K562 (cell line): Measurements from ENCODE around the gene PLEKHN1. TPM values are rescaled to one million over a fixed set of nuclear protein-coding genes. Genes with fewer than 3 reads are reported as not detected.

ENCODE experiments used
- ATAC-seq: fragments of 200-7000 bp; cut with Tn5 transposase; 3 replicates; pipeline ENCODE4 v1.9.1; 2020; ENCODE audit warnings: moderate library complexity
- BruUV-seq: library from RNA; stranded (reverse); fragments of 400-500 nt; replicated peaks from 2 replicates; lab custom pipeline; 2021; lab: Mats Ljungman, UMichigan
- CTCF ChIA-PET: fragments of 300-600 bp; formaldehyde crosslinking; extraction: SDS; loops from one replicate; lab custom pipeline; 2021; ENCODE audit warnings: low intra/inter-chr PET ratio; lab: Yijun Ruan, JAX
- POLR2A ChIA-PET: fragments of 300-600, 350-650 bp; sonication (Branson Sonifier 250); formaldehyde crosslinking; extraction: SDS; loops from one replicate; lab custom pipeline; 2021; ENCODE audit warnings: antibody characterized with exemption, inconsistent platforms; lab: Yijun Ruan, JAX
- DNase-seq, 4 experiments: peaks; one replicate each; pipeline versions ENCODE4 v3.0.0 to v3.0.0-alpha.2; 2011 to 2018; ENCODE audit warnings: low spot score in 3 of 4, mixed read lengths in 3 of 4; ENCODE audit errors: extremely low read depth in 1 of 4
- FAIRE-seq: peaks from 2 replicates; lab custom pipeline; 2011; peaks lifted over from hg19 to GRCh38; lab: Jason Lieb, UNC
- H2AFZ ChIP-seq: 2 replicates; pipeline ENCODE4 v1.6.0; 2011; ENCODE audit warnings: low read depth, low read length, control low read depth, inconsistent platforms
- H3K27ac ChIP-seq: fragments of 200-600 bp; 3 replicates; pipeline ENCODE4 v1.8.0; 2011; ENCODE audit warnings: low read depth, mild to moderate bottlenecking, control low read depth, inconsistent platforms, low read length, moderate library complexity, mixed read lengths; ENCODE audit errors: extremely low read depth
- H3K27me3 ChIP-seq, 2 experiments: fragments of 300-600 bp in 1 of 2; 2 replicates in 1 of 2; 3 replicates in 1 of 2; pipeline versions ENCODE4 v1.6.0 to v1.8.0; 2011; ENCODE audit warnings: inconsistent platforms in 2 of 2, low read length in 2 of 2, mild to moderate bottlenecking in 1 of 2, mixed read lengths in 1 of 2, moderate library complexity in 1 of 2; ENCODE audit not compliant: control insufficient read depth in 2 of 2, insufficient read depth in 2 of 2
- H3K36me3 ChIP-seq: fragments of 300-600 bp; 3 replicates; pipeline ENCODE4 v1.8.0; 2011; ENCODE audit warnings: mild to moderate bottlenecking, low read length, inconsistent platforms; ENCODE audit not compliant: control insufficient read depth, insufficient read depth
- H3K4me1 ChIP-seq, 2 experiments: fragments of 200-600 bp in 1 of 2; replicated peaks in 1 of 2; 2 replicates in 1 of 2; 3 replicates in 1 of 2; pipeline versions ENCODE4 v1.5.1 to v1.8.0; 2011; ENCODE audit warnings: inconsistent platforms in 2 of 2, low read length in 2 of 2, mild to moderate bottlenecking in 1 of 2, mixed read lengths in 1 of 2, moderate library complexity in 1 of 2; ENCODE audit not compliant: control insufficient read depth in 2 of 2, insufficient read depth in 2 of 2
- H3K4me2 ChIP-seq: 2 replicates; pipeline ENCODE4 v1.6.1; 2011; ENCODE audit warnings: low read length, control low read depth, inconsistent platforms, mixed read lengths; ENCODE audit not compliant: insufficient read depth
- H3K4me3 ChIP-seq: fragments of 200-600 bp; sonication (generic), shearing (Covaris generic); 2 replicates; pipeline ENCODE4 v1.5.1; 2016; ENCODE audit warnings: control low read depth, inconsistent platforms
- H3K79me2 ChIP-seq: fragments of 200-600 bp; 3 replicates; pipeline ENCODE4 v1.8.0; 2011; ENCODE audit warnings: low read length, inconsistent platforms; ENCODE audit not compliant: control insufficient read depth, insufficient read depth
- H3K9ac ChIP-seq, 2 experiments: 2 replicates each; pipeline versions ENCODE4 v1.6.0 to v1.6.1; 2011; ENCODE audit warnings: low read depth in 2 of 2, low read length in 2 of 2, control low read depth in 1 of 2, inconsistent platforms in 1 of 2, mild to moderate bottlenecking in 1 of 2, mixed read lengths in 1 of 2; ENCODE audit not compliant: insufficient read depth in 1 of 2
- H3K9me1 ChIP-seq: one replicate; pipeline ENCODE4 v1.6.0; 2011; ENCODE audit warnings: inconsistent platforms, mild to moderate bottlenecking, low read length, moderate library complexity; ENCODE audit not compliant: control insufficient read depth, insufficient read depth
- H3K9me3 ChIP-seq: replicated peaks from 2 replicates; pipeline ENCODE4 v1.5.1; 2011; ENCODE audit warnings: low read depth, low read length, inconsistent platforms; ENCODE audit not compliant: control insufficient read depth, insufficient read depth
- H4K20me1 ChIP-seq: replicated peaks from 2 replicates; pipeline ENCODE4 v1.6.1; 2011; ENCODE audit warnings: low read length, inconsistent platforms, mixed read lengths; ENCODE audit not compliant: control insufficient read depth, insufficient read depth
- CBFA2T3 ChIP-seq: fragments of 450-650 bp; IDR thresholded peaks from 2 replicates; pipeline ENCODE4 v1.6.1; 2017
- ELF4 ChIP-seq: fragments of 450-650 bp; formaldehyde crosslinking; IDR thresholded peaks from 2 replicates; pipeline ENCODE4 v1.4.0; 2022; ENCODE audit warnings: missing genetic modification characterization
- KAT8 ChIP-seq: fragments of 450-650 bp; IDR thresholded peaks from 2 replicates; pipeline ENCODE4 v1.6.1; 2016; ENCODE audit warnings: low read depth, mild to moderate bottlenecking
- KLF1 ChIP-seq: fragments of 450-650 bp; IDR thresholded peaks from 2 replicates; pipeline ENCODE4 v1.6.1; 2016; ENCODE audit warnings: missing genetic modification characterization, missing compliant biosample characterization
- MTA2 ChIP-seq: fragments of 450-650 bp; IDR thresholded peaks from 2 replicates; pipeline ENCODE4 v1.6.1; 2016; ENCODE audit warnings: low read depth
- NR2C1 ChIP-seq, 2 experiments: fragments of 450-650 bp; IDR thresholded peaks; 2 replicates each; pipeline ENCODE4 v1.6.1; 2017; ENCODE audit warnings: mild to moderate bottlenecking in 2 of 2, antibody characterized with exemption in 1 of 2, inconsistent platforms in 1 of 2, missing compliant biosample characterization in 1 of 2, missing genetic modification characterization in 1 of 2
- PHF21A ChIP-seq: fragments of 450-650 bp; IDR thresholded peaks from 2 replicates; pipeline ENCODE4 v1.6.1; 2017; ENCODE audit warnings: low read depth, borderline replicate concordance
- RHOXF2B ChIP-seq: fragments of 250-450 bp; sonication (Bioruptor Pico); conservative IDR thresholded peaks from 2 replicates; pipeline ENCODE4 v1.5.1; 2021
- TCF3 ChIP-seq: sonication (generic); formaldehyde crosslinking; IDR thresholded peaks from 2 replicates; pipeline ENCODE4 v1.4.0; 2020; ENCODE audit warnings: mild to moderate bottlenecking, missing genetic modification reagents
- ZBTB7A ChIP-seq: IDR thresholded peaks from 2 replicates; pipeline ENCODE4 v1.6.1; 2011; ENCODE audit warnings: low read depth, mild to moderate bottlenecking, low read length, moderate library complexity, borderline replicate concordance; ENCODE audit not compliant: control insufficient read depth
- ZNF174 ChIP-seq: fragments of 250-450 bp; sonication (Bioruptor Pico); IDR thresholded peaks from 2 replicates; pipeline ENCODE4 v1.4.0; 2020; ENCODE audit warnings: mild to moderate bottlenecking
- ZNF717 ChIP-seq: fragments of 250-450 bp; sonication (Bioruptor Pico); IDR thresholded peaks from 2 replicates; pipeline ENCODE4 v1.5.0; 2021
- ZNF76 ChIP-seq: fragments of 250-450 bp; sonication (Bioruptor Pico); IDR thresholded peaks from 2 replicates; pipeline ENCODE4 v1.4.0; 2020; ENCODE audit warnings: mild to moderate bottlenecking, moderate library complexity, borderline replicate concordance
- ZNF778 ChIP-seq: fragments of 450-650 bp; formaldehyde crosslinking; IDR thresholded peaks from 2 replicates; pipeline ENCODE4 v1.4.0; 2020; ENCODE audit warnings: mild to moderate bottlenecking, moderate library complexity
- WGBS: fragments of 100-300 bp; shearing (Covaris generic); methylation state at CpG from one replicate; pipeline ENCODE4 v1.1.6; 2016; ENCODE audit warnings: low coverage, mixed read lengths; ENCODE audit not compliant: insufficient coverage; ENCODE audit errors: missing lambda C conversion rate; 5-methylcytosine and 5-hydroxymethylcytosine counted together
- in situ Hi-C: fragments of 300-500 bp; cut with MboI; formaldehyde crosslinking; loops from 4 replicates; pipeline ENCODE4 v1.15.0; 2018; ENCODE audit warnings: inconsistent platforms, mixed read lengths
- intact Hi-C: fragments of 100-400 bp; cut with micrococcal nuclease; formaldehyde crosslinking; loops from 2 replicates; pipeline ENCODE4 v1.14.2; 2022
- polyA plus RNA-seq, 8 experiments: library from polyadenylated mRNA; depleted of rRNA in 4 of 8; stranded (reverse) in 5 of 8; unstranded in 3 of 8; fragments of >200 nt; fragmentation: Nextera tagmentation in 2 of 8; fragmentation: Illumina TruSeq in 1 of 8; extraction: Ambion mirVana in 2 of 8; extraction: Trizol in 1 of 8; gene quantifications; 2 replicates each; pipeline versions ENCODE4 v1.2.1 to v1.2.3, GENCODE V29; 2011 to 2014; ENCODE audit warnings: inconsistent platforms in 1 of 8, missing spikeins in 1 of 8
- total RNA-seq, 7 experiments: library from RNA; depleted of rRNA in 6 of 7; stranded (reverse); fragments of >200 nt in 6 of 7; fragmentation: Illumina TruSeq in 2 of 7; extraction: Trizol in 2 of 7; gene quantifications; 2 replicates each; pipeline versions ENCODE4 v1.2.1 to v1.2.3, GENCODE V29; 2011 to 2021; ENCODE audit warnings: low replicate concordance in 1 of 7
- TF ChIP-seq, protein P1 (sequence below): fragments of 250-450 bp; sonication (Bioruptor Pico); IDR thresholded peaks from 2 replicates; pipeline ENCODE4 v1.5.0; 2022; ENCODE audit warnings: mild to moderate bottlenecking

PLEKHN1 gene
- total and polyA plus RNA-seq, 9 of the 15 experiments (the other 6 are each of a cell fraction or from before 2014, with no cell fraction given), result 0.07 to 1.5 (median 0.13) TPM; not detected in 2

DNA sequence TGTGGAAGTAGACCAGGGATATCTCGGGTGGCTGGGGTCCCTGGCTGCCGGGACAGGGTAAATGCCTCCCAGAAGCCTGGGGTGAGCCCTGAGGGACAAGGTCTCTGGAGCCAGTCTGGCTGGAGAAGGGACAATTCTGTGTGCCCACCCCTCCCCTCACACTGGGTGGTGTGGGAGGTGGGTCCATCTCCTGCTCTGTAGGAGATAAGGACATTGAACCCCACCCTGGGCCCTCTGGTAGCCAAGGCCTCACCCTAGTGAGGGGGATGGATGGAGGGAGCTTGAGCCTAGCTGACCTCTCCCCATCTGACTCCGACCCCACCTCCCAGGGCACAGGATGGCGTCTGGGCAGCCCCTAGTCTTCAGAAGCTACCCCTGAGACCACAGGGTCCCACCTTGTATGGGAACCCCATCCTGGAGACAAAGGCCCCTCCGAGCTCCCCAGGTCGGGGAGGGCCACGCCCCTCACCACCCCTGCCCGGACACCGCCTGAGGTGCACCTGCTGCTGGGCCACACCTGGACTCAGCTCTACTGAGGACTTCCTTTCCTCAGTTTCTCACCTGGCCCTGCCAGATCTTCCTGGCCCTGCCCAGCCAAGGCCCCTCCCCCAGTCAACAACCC, 58.0 kb downstream of the PLEKHN1 start:
- ChIA-PET CTCF (no interaction called here), POLR2A (interaction anchor here (0.6 to 1.3 kb wide), 6 partner anchors 9 to 384 kb away, joined by 3 to 4 read pairs (median 3); partner anchors contain the start of genes PLEKHN1 and UBE2J2)

More for the DNA sequence above, 58.0 kb downstream of the PLEKHN1 start:
- no peak for ATAC-seq
- Histone ChIP-seq H3K27ac (no peak overlapping the region; the same call in 2 of the 3 replicates), H3K4me1 (peaks cover 29 to 80% of the 10 kb centered on the region in 2 experiments)
- in situ Hi-C loops, result no loop called here
- 78% methylated on average over 7 of the region's 9 CpGs for WGBS
- TF ChIP-seq ZNF76 (CRISPR knock-in tag) (no peak), CBFA2T3 (peak; percentile 38), ZNF778 (no peak), NR2C1 (IDR thresholded peaks at IDR 0.05) (no peak), NR2C1 (tag; IDR thresholded peaks at IDR 0.05) (no peak), PHF21A (no peak), RHOXF2B (CRISPR knock-in tag) (no peak), ZBTB7A (peak; percentile 36; the same call in 1 of the 2 replicates), ZNF717 (CRISPR knock-in tag) (no peak), ELF4 (CRISPR knock-in tag) (no peak), KLF1 (no peak), ZNF174 (CRISPR knock-in tag) (no peak), TCF3 (no peak; the same call in 1 of the 2 replicates), MTA2 (no peak), KAT8 (no peak)
- TF ChIP-seq, protein P1, sequence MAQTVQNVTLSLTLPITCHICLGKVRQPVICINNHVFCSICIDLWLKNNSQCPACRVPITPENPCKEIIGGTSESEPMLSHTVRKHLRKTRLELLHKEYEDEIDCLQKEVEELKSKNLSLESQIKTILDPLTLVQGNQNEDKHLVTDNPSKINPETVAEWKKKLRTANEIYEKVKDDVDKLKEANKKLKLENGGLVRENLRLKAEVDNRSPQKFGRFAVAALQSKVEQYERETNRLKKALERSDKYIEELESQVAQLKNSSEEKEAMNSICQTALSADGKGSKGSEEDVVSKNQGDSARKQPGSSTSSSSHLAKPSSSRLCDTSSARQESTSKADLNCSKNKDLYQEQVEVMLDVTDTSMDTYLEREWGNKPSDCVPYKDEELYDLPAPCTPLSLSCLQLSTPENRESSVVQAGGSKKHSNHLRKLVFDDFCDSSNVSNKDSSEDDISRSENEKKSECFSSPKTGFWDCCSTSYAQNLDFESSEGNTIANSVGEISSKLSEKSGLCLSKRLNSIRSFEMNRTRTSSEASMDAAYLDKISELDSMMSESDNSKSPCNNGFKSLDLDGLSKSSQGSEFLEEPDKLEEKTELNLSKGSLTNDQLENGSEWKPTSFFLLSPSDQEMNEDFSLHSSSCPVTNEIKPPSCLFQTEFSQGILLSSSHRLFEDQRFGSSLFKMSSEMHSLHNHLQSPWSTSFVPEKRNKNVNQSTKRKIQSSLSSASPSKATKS (CRISPR knock-in tag), result no peak
- TF ChIP-seq, all 486 proteins: peak for 2
- Histone ChIP-seq H3K4me3 (no peak overlapping the region), H3K4me2 (peak overlapping the region; percentile 48), H3K27me3 (no peaks in the 10 kb centered on the region), H3K9me3 (no peaks in the 10 kb centered on the region), H3K79me2 (peaks cover 40% of the 10 kb centered on the region), H3K9me1 (peaks cover 12% of the 10 kb centered on the region), H2AFZ (no peak overlapping the region), H4K20me1 (peaks cover 22% of the 10 kb centered on the region), H3K36me3 (peaks cover 58% of the 10 kb centered on the region; the same call in 2 of the 3 replicates), H3K9ac (peak overlapping the region in 1 of 2 experiments; percentile 88; a peak in 2 of 4 replicates)
- peak; percentile 65 for FAIRE-seq
- BruUV-seq, result no TSS peak
- DNase-seq, result peak in 3 of 4 experiments; percentile 42 to 71 (median 46)
- intact Hi-C loops, result loop anchor here (5.0 kb wide), 1 partner anchor 38 kb away; no protein-coding TSS in a partner anchor
